ENCODE data around the gene RASSF4. TPM values are rescaled to one million over a fixed set of nuclear protein-coding genes. Genes with fewer than 3 reads are reported as not detected.
A peak's percentile ranks its signal among the peaks of the same experiment; 100 is the strongest.
"Not testable (repeated sequence)": the region's sequence is repeated elsewhere in the genome, so short reads cannot be mapped to it uniquely, and the experiment has no call there.

Gene RASSF4
- total RNA-seq, 1 donor = 12.2 TPM

GRCh38 chr10:45001381-45002148 is 42.0 kb downstream of the RASSF4 start:
- peak overlapping the region; percentile 53 for H3K4me3 ChIP-seq (ENCODE audit: low read length)

GRCh38 chr10:45003432-45004000 is 43.9 kb downstream of the RASSF4 start:
- H3K4me3 ChIP-seq (ENCODE audit: low read length) = no peak overlapping the region
- H3K4me1 ChIP-seq (ENCODE audit: insufficient read depth, low read length) = peaks cover 20% of the 10 kb centered on the region
- no peaks in the 10 kb centered on the region for H3K9me3 ChIP-seq (ENCODE audit: low read depth, low read length)
- H3K27me3 ChIP-seq (ENCODE audit: insufficient read depth, low read length) = no peaks in the 10 kb centered on the region

More at GRCh38 chr10:45001381-45002148, 42.0 kb downstream of the RASSF4 start:
- Histone ChIP-seq H3K4me1 (ENCODE audit: insufficient read depth, low read length) (peaks cover 22% of the 10 kb centered on the region), H3K27me3 (ENCODE audit: insufficient read depth, low read length) (no peaks in the 10 kb centered on the region), H3K9me3 (ENCODE audit: low read depth, low read length) (no peaks in the 10 kb centered on the region)

- no peaks in the 10 kb centered on the region for H3K9me3 ChIP-seq (ENCODE audit: low read depth, low read length)
- H3K4me3 ChIP-seq (ENCODE audit: low read length) = no peak overlapping the region
- no peaks in the 10 kb centered on the region for H3K27me3 ChIP-seq (ENCODE audit: insufficient read depth, low read length)
- H3K4me1 ChIP-seq (ENCODE audit: insufficient read depth, low read length) = peaks cover 20% of the 10 kb centered on the region
Observed at GRCh38 chr10:45004661-45005060, 45.1 kb downstream of the RASSF4 start.

- Histone ChIP-seq H3K4me3 (ENCODE audit: low read length) (no peak overlapping the region), H3K4me1 (ENCODE audit: insufficient read depth, low read length) (peaks cover 15% of the 10 kb centered on the region), H3K9me3 (ENCODE audit: low read depth, low read length) (no peaks in the 10 kb centered on the region), H3K27me3 (ENCODE audit: insufficient read depth, low read length) (no peaks in the 10 kb centered on the region)
Observed at GRCh38 chr10:45005284-45005683, 45.7 kb downstream of the RASSF4 start.

- Histone ChIP-seq H3K9me3 (ENCODE audit: low read depth, low read length) (no peaks in the 10 kb centered on the region), H3K4me1 (ENCODE audit: insufficient read depth, low read length) (peaks cover 9% of the 10 kb centered on the region), H3K4me3 (ENCODE audit: low read length) (no peak overlapping the region), H3K27me3 (ENCODE audit: insufficient read depth, low read length) (no peaks in the 10 kb centered on the region)
Observed at GRCh38 chr10:45006276-45007030, 46.9 kb downstream of the RASSF4 start.

- Histone ChIP-seq H3K9me3 (ENCODE audit: low read depth, low read length) (no peaks in the 10 kb centered on the region), H3K4me1 (ENCODE audit: insufficient read depth, low read length) (peaks cover 7% of the 10 kb centered on the region), H3K27me3 (ENCODE audit: insufficient read depth, low read length) (no peaks in the 10 kb centered on the region), H3K4me3 (ENCODE audit: low read length) (no peak overlapping the region)
Observed at GRCh38 chr10:45008524-45009161, 49.0 kb downstream of the RASSF4 start.

GRCh38 chr10:45014557-45014956 is 55.0 kb downstream of the RASSF4 start:
- H3K4me3 ChIP-seq (ENCODE audit: low read length); H3K9me3 ChIP-seq (ENCODE audit: low read depth, low read length); H3K4me1 ChIP-seq (ENCODE audit: insufficient read depth, low read length); H3K27me3 ChIP-seq (ENCODE audit: insufficient read depth, low read length): not testable (repeated sequence)

- Histone ChIP-seq H3K4me3 (ENCODE audit: low read length) (no peak overlapping the region), H3K4me1 (ENCODE audit: insufficient read depth, low read length) (no peaks in the 10 kb centered on the region), H3K27me3 (ENCODE audit: insufficient read depth, low read length) (no peaks in the 10 kb centered on the region), H3K9me3 (ENCODE audit: low read depth, low read length) (no peaks in the 10 kb centered on the region)
Observed at GRCh38 chr10:45015590-45015989, 56.0 kb downstream of the RASSF4 start.

GRCh38 chr10:45023426-45023825 is 63.8 kb downstream of the RASSF4 start:
- Histone ChIP-seq H3K4me1 (ENCODE audit: insufficient read depth, low read length) (no peaks in the 10 kb centered on the region), H3K4me3 (ENCODE audit: low read length) (no peak overlapping the region), H3K27me3 (ENCODE audit: insufficient read depth, low read length) (no peaks in the 10 kb centered on the region), H3K9me3 (ENCODE audit: low read depth, low read length) (peaks cover 4% of the 10 kb centered on the region)

GRCh38 chr10:45034301-45034700 is 74.7 kb downstream of the RASSF4 start:
- Histone ChIP-seq H3K27me3 (ENCODE audit: insufficient read depth, low read length) (no peaks in the 10 kb centered on the region), H3K4me1 (ENCODE audit: insufficient read depth, low read length) (no peaks in the 10 kb centered on the region), H3K9me3 (ENCODE audit: low read depth, low read length) (peaks cover 9% of the 10 kb centered on the region), H3K4me3 (ENCODE audit: low read length) (no peak overlapping the region)

- H3K27me3 ChIP-seq (ENCODE audit: insufficient read depth, low read length) = no peaks in the 10 kb centered on the region
- H3K4me1 ChIP-seq (ENCODE audit: insufficient read depth, low read length) = no peaks in the 10 kb centered on the region
- H3K9me3 ChIP-seq (ENCODE audit: low read depth, low read length) = no peaks in the 10 kb centered on the region
- H3K4me3 ChIP-seq (ENCODE audit: low read length) = no peak overlapping the region
Observed at GRCh38 chr10:45035673-45036072, 76.1 kb downstream of the RASSF4 start.

- H3K9me3 ChIP-seq (ENCODE audit: low read depth, low read length) = no peaks in the 10 kb centered on the region
- H3K4me3 ChIP-seq (ENCODE audit: low read length) = no peak overlapping the region
- no peaks in the 10 kb centered on the region for H3K4me1 ChIP-seq (ENCODE audit: insufficient read depth, low read length)
- no peaks in the 10 kb centered on the region for H3K27me3 ChIP-seq (ENCODE audit: insufficient read depth, low read length)
Observed at GRCh38 chr10:45040921-45041542, 81.4 kb downstream of the RASSF4 start.

GRCh38 chr10:45044290-45044689 is 84.7 kb downstream of the RASSF4 start:
- H3K4me3 ChIP-seq (ENCODE audit: low read length) = no peak overlapping the region
- H3K4me1 ChIP-seq (ENCODE audit: insufficient read depth, low read length) = no peaks in the 10 kb centered on the region
- no peaks in the 10 kb centered on the region for H3K27me3 ChIP-seq (ENCODE audit: insufficient read depth, low read length)
- H3K9me3 ChIP-seq (ENCODE audit: low read depth, low read length) = no peaks in the 10 kb centered on the region

All from mononuclear cell (primary cell).